ENCODE results near the gene PKDREJ. TPM values are rescaled to one million over a fixed set of nuclear protein-coding genes. Genes with fewer than 3 reads are reported as not detected.

The PKDREJ gene
- total and polyA plus RNA-seq, 8 donors, result under 0.01 to 0.10 (median 0.06) TPM; not detected in 5

DNA sequence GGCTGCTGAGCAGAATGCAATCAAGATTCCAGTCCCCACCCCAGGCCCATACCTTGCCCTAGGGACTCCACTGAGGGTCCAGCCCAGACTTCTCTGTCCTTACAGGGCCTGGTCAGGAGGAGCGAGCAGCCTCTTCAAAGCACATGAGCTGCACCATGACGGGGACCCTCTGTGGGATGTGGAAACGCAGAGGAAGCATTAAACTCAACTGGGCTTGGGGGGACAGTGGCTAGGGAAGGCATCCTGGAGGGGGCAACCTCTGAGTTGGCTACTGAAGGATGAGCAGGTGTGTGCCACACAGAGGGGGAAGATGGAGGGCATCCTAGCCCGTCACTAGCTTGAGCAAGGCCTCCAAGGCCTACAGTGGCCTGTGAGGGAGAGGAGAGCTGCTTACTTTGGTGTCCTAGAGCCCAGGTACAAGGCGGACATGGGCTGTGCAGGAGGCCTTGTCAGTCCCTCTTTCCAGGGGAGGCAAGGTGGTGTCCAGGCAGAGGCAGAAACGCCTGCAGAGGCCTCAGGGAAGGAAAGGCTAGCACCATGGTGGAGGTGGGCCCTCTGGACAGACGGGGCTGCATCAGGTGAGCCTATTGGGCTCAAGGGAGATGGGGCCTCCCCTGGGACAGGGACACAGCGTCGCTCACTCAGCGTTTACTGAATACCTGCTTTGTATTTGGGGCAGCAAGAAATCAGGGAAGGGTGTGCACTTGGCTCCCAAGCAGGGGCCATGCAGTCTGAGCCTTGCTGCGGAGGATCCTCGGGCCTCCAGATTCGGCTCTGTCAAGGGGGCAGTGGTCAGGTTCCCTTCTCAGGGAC is 18.9 kb upstream of the PKDREJ start:
- intact Hi-C loops (cut with DNase I; ENCODE audit: low total_unique reads), result no loop called here
- Histone ChIP-seq H3K27me3 (no peaks in the 10 kb centered on the region), H3K36me3 (peaks cover 92 to 100% (median 100%) of the 10 kb centered on the region in 4 donors), H3K4me1 (peaks cover 0 to 2% (median 1%) of the 10 kb centered on the region in 4 donors), H3K27ac (no peak overlapping the region), H3K4me3 (no peak overlapping the region), H3K9me3 (no peaks in the 10 kb centered on the region)
- TF ChIP-seq EP300 (IDR thresholded peaks at IDR 0.05) (no peak), POLR2A (IDR thresholded peaks at IDR 0.05) (no peak), POLR2AphosphoS5 (IDR thresholded peaks at IDR 0.05) (no peak)
- TF ChIP-seq, protein P1, sequence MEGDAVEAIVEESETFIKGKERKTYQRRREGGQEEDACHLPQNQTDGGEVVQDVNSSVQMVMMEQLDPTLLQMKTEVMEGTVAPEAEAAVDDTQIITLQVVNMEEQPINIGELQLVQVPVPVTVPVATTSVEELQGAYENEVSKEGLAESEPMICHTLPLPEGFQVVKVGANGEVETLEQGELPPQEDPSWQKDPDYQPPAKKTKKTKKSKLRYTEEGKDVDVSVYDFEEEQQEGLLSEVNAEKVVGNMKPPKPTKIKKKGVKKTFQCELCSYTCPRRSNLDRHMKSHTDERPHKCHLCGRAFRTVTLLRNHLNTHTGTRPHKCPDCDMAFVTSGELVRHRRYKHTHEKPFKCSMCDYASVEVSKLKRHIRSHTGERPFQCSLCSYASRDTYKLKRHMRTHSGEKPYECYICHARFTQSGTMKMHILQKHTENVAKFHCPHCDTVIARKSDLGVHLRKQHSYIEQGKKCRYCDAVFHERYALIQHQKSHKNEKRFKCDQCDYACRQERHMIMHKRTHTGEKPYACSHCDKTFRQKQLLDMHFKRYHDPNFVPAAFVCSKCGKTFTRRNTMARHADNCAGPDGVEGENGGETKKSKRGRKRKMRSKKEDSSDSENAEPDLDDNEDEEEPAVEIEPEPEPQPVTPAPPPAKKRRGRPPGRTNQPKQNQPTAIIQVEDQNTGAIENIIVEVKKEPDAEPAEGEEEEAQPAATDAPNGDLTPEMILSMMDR (IDR thresholded peaks at IDR 0.05), result no peak
- no peak for DNase-seq
- WGBS, 5 donors, result 89 to 98% (median 97%) methylated on average over 12 to 13 of the region's 13 CpGs

DNA sequence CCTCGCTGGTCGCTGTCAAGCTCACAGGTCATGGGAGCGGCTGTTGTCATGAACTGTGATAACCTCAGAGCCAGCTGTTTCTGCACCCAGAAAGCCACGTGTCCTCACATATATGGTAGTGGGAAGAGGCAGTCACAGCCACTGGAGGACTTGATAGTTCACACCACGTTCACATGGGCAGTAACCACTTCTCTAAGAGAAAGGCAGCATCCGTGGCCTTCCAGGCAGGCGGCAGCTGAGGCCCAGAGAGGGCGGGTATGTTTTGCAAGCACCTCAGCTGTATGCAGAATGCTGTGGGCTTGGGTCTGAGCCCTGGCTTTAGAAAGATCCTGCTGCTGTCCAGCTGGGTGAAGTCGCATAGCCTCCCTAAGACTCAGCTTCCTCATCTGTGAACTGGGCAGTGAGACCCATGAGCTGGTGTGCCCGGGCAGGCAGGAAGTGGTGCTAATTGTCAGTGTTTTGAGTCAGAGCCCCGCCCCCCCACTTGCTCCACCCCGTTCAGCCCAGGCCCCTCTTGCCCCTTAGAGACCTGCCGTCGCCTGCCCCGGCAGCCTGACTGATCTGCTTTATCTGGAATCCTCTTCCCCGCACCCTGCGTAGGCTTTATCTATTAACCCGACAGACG is 18.0 kb upstream of the PKDREJ start:
- Histone ChIP-seq H3K36me3 (peaks cover 87 to 99% (median 98%) of the 10 kb centered on the region in 4 donors), H3K4me1 (peaks cover 0 to 2% (median 0%) of the 10 kb centered on the region in 4 donors), H3K4me3 (no peak overlapping the region), H3K9me3 (no peaks in the 10 kb centered on the region), H3K27me3 (no peaks in the 10 kb centered on the region), H3K27ac (peak overlapping the region in 2 of 5 donors; percentile 14 to 17)
- intact Hi-C loops (cut with DNase I; ENCODE audit: low total_unique reads), result no loop called here
- WGBS, 5 donors, result 78 to 87% (median 82%) methylated on average over 18 to 19 of the region's 19 CpGs
- no peak for DNase-seq
- TF ChIP-seq POLR2AphosphoS5 (IDR thresholded peaks at IDR 0.05) (no peak), POLR2A (IDR thresholded peaks at IDR 0.05) (no peak), EP300 (IDR thresholded peaks at IDR 0.05) (no peak)
- TF ChIP-seq, protein P1 (IDR thresholded peaks at IDR 0.05), result no peak

GRCh38 chr22:46280063-46280817 is 17.1 kb upstream of the PKDREJ start:
- intact Hi-C loops (cut with DNase I; ENCODE audit: low total_unique reads), result no loop called here
- no peak for DNase-seq
- no peaks in the 10 kb centered on the region for H3K9me3 ChIP-seq
- H3K27me3 ChIP-seq, result no peaks in the 10 kb centered on the region
- H3K36me3 ChIP-seq, result peaks cover 87 to 99% (median 98%) of the 10 kb centered on the region in 4 donors
- H3K4me3 ChIP-seq, result no peak overlapping the region
- TF ChIP-seq POLR2AphosphoS5 (IDR thresholded peaks at IDR 0.05) (no peak), POLR2A (IDR thresholded peaks at IDR 0.05) (no peak), EP300 (IDR thresholded peaks at IDR 0.05) (no peak)
- TF ChIP-seq, protein P1 (IDR thresholded peaks at IDR 0.05), result no peak
- H3K4me1 ChIP-seq, result peaks cover 0 to 9% (median 0%) of the 10 kb centered on the region in 4 donors
- 89 to 98% (median 96%) methylated on average over 12 of the region's 12 CpGs for WGBS, 5 donors
- H3K27ac ChIP-seq, result peak overlapping the region in 2 of 5 donors; percentile 14 to 17

All from stomach (tissue), 9 donors.